Lung (tissue), 12 donors: ENCODE measurements around the gene MYH11. TPM values are rescaled to one million over a fixed set of nuclear protein-coding genes. Genes with fewer than 3 reads are reported as not detected.

Experiments
- ATAC-seq: fragments of 200-7000 bp; cut with Tn5 transposase; one replicate; pipeline ENCODE4 v1.9.1; 2020; ENCODE audit warnings: moderate number of reproducible peaks; ENCODE audit not compliant: insufficient read depth, low FRiP score
- DNase-seq, 3 donors: peaks; one replicate each; pipeline ENCODE4 v3.0.0-alpha.2; 2013 to 2017
- H3K27ac ChIP-seq, 2 donors: one replicate each; pipeline ENCODE4 v1.5.1; 2013; ENCODE audit warnings: mild to moderate bottlenecking in 2 of 2, moderate library complexity in 2 of 2, control low read depth in 1 of 2, inconsistent platforms in 1 of 2, low read depth in 1 of 2, low read length in 1 of 2
- H3K27me3 ChIP-seq, 3 donors: one replicate each; pipeline ENCODE4 v1.5.1; 2013; ENCODE audit warnings: low read length in 2 of 3; ENCODE audit not compliant: control insufficient read depth in 3 of 3, insufficient read depth in 3 of 3
- H3K36me3 ChIP-seq, 4 donors: one replicate each; pipeline ENCODE4 v1.5.1; 2013; ENCODE audit warnings: low read length in 4 of 4, mild to moderate bottlenecking in 1 of 4, moderate library complexity in 1 of 4; ENCODE audit not compliant: control insufficient read depth in 4 of 4, insufficient read depth in 4 of 4
- H3K4me1 ChIP-seq, 5 donors: one replicate each; pipeline ENCODE4 v1.5.1; 2013; ENCODE audit warnings: low read length in 5 of 5, mild to moderate bottlenecking in 2 of 5, moderate library complexity in 1 of 5; ENCODE audit not compliant: control insufficient read depth in 5 of 5, insufficient read depth in 5 of 5
- H3K4me3 ChIP-seq: one replicate; pipeline ENCODE4 v1.5.1; 2013; ENCODE audit warnings: mild to moderate bottlenecking, control low read depth, moderate library complexity
- H3K9ac ChIP-seq, 2 donors: one replicate each; pipeline ENCODE4 v1.5.1; 2013; ENCODE audit warnings: low read length in 2 of 2, control low read depth in 1 of 2; ENCODE audit not compliant: insufficient read depth in 1 of 2
- H3K9me3 ChIP-seq, 4 donors: one replicate each; pipeline ENCODE4 v1.5.1; 2013; ENCODE audit warnings: low read length in 3 of 4, mild to moderate bottlenecking in 1 of 4, moderate library complexity in 1 of 4; ENCODE audit not compliant: control insufficient read depth in 4 of 4, insufficient read depth in 3 of 4
- CTCF ChIP-seq: IDR thresholded peaks from 2 replicates; pipeline ENCODE4 v1.5.1; 2012; ENCODE audit warnings: mild to moderate bottlenecking; ENCODE audit errors: control extremely low read depth, extremely low read depth
- WGBS, 2 donors: extraction: QIAGEN DNeasy Blood & Tissue Kit; methylation state at CpG; one replicate each; pipeline ENCODE4 v1.1.7; 2013; 5-methylcytosine and 5-hydroxymethylcytosine counted together
- polyA plus RNA-seq, 2 donors: library from polyadenylated mRNA; stranded (reverse); fragments of 200-250 nt; gene quantifications; one replicate each; pipeline ENCODE4 v1.2.1, GENCODE V29; 2013
- total RNA-seq, 2 donors: library from RNA; depleted of rRNA in 1 of 2; stranded (reverse); fragments of >200 nt in 1 of 2; gene quantifications; one replicate each; pipeline ENCODE4 v1.2.1, GENCODE V29; 2014 to 2021
- donor health status: control.
- donor health status: control.
- donor health status: Bipolar disorder and iron deficiency.
- donor health status: healthy.
- donor health status: DM: yes; HTN: yes; CAD: no.

Gene MYH11
- total and polyA plus RNA-seq, 4 donors = 25.7 to 146 (median 55.0) TPM

GRCh38 chr16:15894571-15895374 lies 37.9 kb upstream of the MYH11 start:
- H3K4me1 ChIP-seq = peaks cover 0 to 2% (median 0%) of the 10 kb centered on the region in 5 donors
- H3K9me3 ChIP-seq = no peaks in the 10 kb centered on the region
- no peak overlapping the region for H3K27ac ChIP-seq
- H3K9ac ChIP-seq = no peak overlapping the region
- DNase-seq = no peak
- no peak overlapping the region for H3K4me3 ChIP-seq
- H3K27me3 ChIP-seq = no peaks in the 10 kb centered on the region
- WGBS, 2 donors = 74 to 91% methylated on average over 7 of the region's 7 CpGs
- no peak for ATAC-seq
- TF ChIP-seq CTCF = no peak
- no peaks in the 10 kb centered on the region for H3K36me3 ChIP-seq

- Histone ChIP-seq H3K27ac (no peak overlapping the region), H3K36me3 (peaks cover 0 to 4% (median 1%) of the 10 kb centered on the region in 4 donors), H3K4me3 (no peak overlapping the region), H3K27me3 (no peaks in the 10 kb centered on the region), H3K9ac (no peak overlapping the region), H3K4me1 (peaks cover 0 to 12% (median 9%) of the 10 kb centered on the region in 5 donors), H3K9me3 (no peaks in the 10 kb centered on the region)
- DNase-seq (no peak), ATAC-seq (no peak)
- TF ChIP-seq CTCF = no peak
- 91 to 99% methylated on average over 3 of the region's 3 CpGs for WGBS, 2 donors
Observed at GRCh38 chr16:15891508-15891907, 34.7 kb upstream of the MYH11 start.

GRCh38 chr16:15888072-15888976 lies 31.5 kb upstream of the MYH11 start, which contains the start of gene CEP20:
CEP20 (minus strand) TSS chr16:15888603; CDS start chr16:15888585, 18 bp downstream.
- H3K27ac ChIP-seq = peak within 1 kb of the TSS; percentile 70 to 97
- peak; percentile 99 for ATAC-seq
- H3K4me1 ChIP-seq = peaks cover 5 to 15% (median 12%) of the 10 kb centered on the region in 5 donors
- no peaks in the 10 kb centered on the region for H3K27me3 ChIP-seq
- H3K9me3 ChIP-seq = no peaks in the 10 kb centered on the region
- peak; percentile 99 for DNase-seq
- WGBS, 2 donors = 0% methylated on average over 40 to 41 of the region's 41 CpGs
- H3K36me3 ChIP-seq = peaks cover 2 to 4% (median 2%) of the 10 kb centered on the region in 4 donors
- peak within 1 kb of the TSS; percentile 55 to 85 for H3K9ac ChIP-seq
- TF ChIP-seq CTCF = no peak
- H3K4me3 ChIP-seq = peak within 1 kb of the TSS; percentile 90
